ENCODE results near the gene RPIA.
"Not testable (repeated sequence)": the region's sequence is repeated elsewhere in the genome, so short reads cannot be mapped to it uniquely, and the experiment has no call there.

Gene RPIA

DNA sequence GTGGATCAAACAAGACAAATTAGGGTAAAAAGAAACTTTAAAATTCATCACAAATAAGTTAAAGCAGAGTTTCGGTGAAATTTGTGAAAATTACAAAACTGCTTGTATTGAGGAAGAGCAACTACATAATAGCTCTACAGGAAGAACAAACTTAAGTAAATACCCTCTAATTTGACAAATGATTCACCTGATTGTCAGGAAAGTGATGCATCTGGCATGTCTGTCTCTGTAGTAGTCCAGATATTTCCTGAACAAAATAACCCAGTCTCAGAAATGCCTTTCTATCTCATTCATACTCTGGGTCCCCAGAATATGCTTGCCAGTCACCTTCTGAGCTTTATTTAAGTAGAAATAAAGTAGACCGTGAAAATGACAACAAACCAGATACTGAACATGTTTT, 104.5 kb downstream of the RPIA start:
- DNase-seq, result not testable (repeated sequence)

GRCh38 chr2:88796523-88796922, 105.0 kb downstream of the RPIA start:
- DNase-seq, result not testable (repeated sequence)

GRCh38 chr2:88797164-88797563, 105.7 kb downstream of the RPIA start:
- DNase-seq, result not testable (repeated sequence)
